DMS79 (cell line): ENCODE measurements around the gene HOATZ.

ENCODE experiments used
- DNase-seq: peaks from one replicate; lab custom pipeline; 2025; lab: John Stamatoyannopoulos, UW

Gene HOATZ

DNA sequence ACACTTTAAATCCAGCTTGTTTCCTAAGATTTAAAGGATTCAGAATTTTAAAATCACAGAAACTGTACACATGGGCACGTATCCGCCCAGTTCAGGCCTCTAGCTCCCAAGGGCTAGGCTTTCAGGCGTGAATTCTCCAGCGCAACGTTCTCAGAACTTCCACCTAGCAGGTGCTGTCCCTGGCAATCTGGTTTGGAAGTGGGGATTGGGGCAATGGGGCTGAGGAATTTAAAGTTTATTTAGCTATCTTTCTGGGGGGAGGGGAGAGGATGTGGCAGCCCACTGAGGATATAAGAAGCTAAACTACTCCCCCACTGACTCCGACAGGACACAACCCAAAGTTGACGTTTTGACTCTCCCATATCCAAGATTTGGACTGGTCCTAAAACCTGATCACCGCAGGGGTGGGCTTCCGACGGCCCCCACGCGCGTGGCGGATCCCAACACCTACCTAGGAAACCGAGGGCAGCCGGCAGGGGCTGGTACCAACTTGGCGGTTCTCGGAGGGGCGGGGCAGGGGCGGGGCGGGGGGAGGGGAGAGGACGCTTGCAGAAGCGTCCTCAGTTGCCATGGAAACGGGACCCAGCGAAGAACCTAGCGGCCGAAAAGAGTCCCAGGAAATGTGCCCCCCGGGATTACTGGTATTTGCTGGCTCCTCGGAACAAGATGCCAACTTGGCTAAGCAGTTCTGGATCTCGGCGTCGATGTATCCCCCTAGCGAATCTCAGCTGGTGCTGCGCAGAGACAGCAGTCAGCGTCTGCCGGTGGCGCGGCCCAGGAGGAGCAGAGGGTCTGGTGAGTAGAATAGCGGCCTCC, at the start of gene HOATZ:
Gene HOATZ, plus strand, starts transcription at position 563 of the 816 bp plus-strand sequence. Its CDS starts 7 bp downstream, at position 570.
- DNase-seq: no peak

- DNase-seq: no peak
These were observed 49.2 kb upstream of the HOATZ start for GRCh38 chr11:111465400-111465799.

GRCh38 chr11:111466615-111467014, 48.0 kb upstream of the HOATZ start:
- DNase-seq: no peak

- no peak for DNase-seq
These were observed 45.4 kb upstream of the HOATZ start for GRCh38 chr11:111469200-111469599.

- no peak for DNase-seq
These were observed 42.4 kb upstream of the HOATZ start for GRCh38 chr11:111472228-111472627.

GRCh38 chr11:111474432-111474831, 40.1 kb upstream of the HOATZ start:
- DNase-seq: no peak

GRCh38 chr11:111476366-111476765, 38.2 kb upstream of the HOATZ start:
- no peak for DNase-seq

DNA sequence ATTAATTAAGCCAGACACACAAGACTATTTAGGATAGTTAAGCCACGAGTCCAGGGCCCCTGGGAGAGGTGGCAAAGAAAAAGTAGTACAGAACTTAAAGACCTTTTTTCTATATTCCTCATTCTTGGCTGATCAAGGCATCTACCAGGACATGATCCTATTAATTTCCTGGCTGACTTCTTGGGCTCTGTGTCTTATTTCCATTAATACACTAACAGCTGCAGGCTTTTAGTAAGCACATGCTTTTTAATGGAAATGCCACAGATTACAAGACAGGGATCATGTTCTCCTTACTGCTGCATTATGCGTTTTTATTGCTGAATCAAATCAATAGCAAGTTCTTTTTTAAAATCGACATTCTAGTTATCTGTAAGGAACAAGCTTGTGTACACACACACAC, 37.6 kb upstream of the HOATZ start:
- no peak for DNase-seq

DNA sequence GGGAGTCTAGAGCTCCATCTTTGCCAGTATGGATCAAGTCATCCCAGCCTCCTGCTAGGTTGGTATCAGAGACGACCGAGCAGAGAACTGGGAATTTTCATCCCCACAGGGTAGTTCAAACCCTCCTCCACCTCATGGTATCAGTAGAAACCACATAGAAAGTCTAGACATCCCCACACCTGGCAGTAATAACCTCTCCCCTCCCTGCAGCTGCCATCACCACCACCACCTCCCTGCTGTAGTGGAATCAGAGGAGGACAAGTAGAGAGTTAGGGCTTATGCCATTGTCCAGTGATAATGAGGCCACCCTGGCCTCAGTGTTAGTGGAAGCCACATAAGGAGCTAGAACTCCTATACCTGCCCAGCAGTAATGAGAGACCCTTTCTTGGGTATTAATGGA, 36.7 kb upstream of the HOATZ start:
- no peak for DNase-seq

- DNase-seq: no peak
These were observed 34.9 kb upstream of the HOATZ start for GRCh38 chr11:111479666-111480065.

GRCh38 chr11:111483431-111483830, 31.1 kb upstream of the HOATZ start:
- DNase-seq: no peak

DNA sequence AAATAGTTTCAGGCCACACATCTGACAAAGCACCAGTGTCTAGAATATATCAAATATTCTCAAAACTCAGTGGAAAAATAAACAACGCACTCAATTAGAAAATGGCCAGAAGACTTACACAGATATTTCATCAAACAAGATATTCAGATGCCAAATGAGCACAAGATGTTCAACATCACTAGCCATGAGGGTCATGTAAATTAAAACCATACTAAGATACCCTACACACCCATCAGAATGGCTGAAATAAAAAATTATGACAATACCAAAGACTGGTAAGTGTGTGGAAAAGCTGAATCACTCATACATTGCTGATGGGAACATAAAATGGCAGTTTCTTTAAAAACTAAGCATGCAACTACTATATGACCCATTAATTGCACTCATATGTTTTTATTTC, 24.1 kb upstream of the HOATZ start:
- DNase-seq: no peak

- DNase-seq: no peak
These were observed 20.5 kb upstream of the HOATZ start for GRCh38 chr11:111494040-111494439.

DNA sequence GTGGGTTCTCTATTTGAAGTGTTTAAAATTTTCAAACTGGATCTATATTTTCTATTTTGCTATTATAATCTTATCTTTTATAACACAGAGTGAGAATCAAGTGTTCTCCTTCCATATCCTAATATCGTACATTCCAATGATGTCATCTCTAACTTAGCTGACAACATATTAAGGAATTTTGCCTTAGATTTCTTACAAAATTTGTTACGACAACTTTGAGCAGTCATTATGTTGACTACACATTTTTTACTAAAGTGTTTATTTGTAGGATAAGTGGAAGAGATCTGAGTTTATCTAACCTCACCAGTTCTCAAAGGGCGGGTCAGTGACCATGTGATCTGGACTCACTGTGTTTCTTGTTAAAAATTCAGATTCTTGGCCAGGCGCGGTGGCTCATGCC, 15.1 kb upstream of the HOATZ start:
- DNase-seq: no peak

DNA sequence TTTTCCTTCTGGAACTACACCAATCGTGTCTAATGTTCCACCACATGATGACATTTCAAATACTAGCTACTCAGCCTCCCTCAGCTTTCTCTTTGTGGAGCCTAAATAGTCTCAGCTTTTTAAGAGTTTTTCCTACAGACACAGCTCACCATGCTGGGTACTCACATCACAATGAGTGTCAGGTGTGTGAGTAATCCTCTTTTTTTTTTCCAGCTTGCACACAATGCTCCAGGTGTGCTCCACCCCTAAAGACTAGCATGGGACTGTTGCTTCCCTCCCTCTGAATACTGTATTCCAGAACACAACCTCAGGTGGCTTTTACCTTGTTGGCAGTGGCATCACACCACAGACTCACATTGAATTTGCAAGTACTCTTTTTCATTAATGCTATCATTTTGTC, 14.1 kb upstream of the HOATZ start:
- DNase-seq: no peak

GRCh38 chr11:111502611-111503010, 12.0 kb upstream of the HOATZ start:
- no peak for DNase-seq

GRCh38 chr11:111510311-111510710, 4.3 kb upstream of the HOATZ start:
- DNase-seq: peak; percentile 79

GRCh38 chr11:111512296-111513239, 2.0 kb upstream of the HOATZ start, which contains the start of gene BTG4:
Gene BTG4 (minus strand): TSS chr11:111512386. CDS start chr11:111498776, 13,610 bp downstream.
- no peak for DNase-seq

DNA sequence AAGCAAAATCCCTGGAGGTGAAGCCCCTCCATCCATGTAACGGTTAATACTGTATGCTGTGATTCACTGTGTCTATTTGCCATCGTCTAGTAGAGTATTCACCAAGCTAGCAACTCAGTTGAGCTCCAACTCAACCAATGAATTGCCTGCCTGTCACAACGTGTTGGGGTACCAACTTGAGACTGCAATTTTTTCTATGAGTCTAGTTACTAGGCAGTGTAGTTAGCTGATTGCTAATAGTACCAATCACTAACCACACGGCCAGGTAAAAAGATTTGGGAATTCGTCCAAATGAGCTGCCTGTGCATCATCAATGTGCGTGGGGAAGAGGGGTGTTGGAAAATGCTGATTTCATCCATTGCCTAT, 1.4 kb upstream of the HOATZ start:
- no peak for DNase-seq

- no peak for DNase-seq
These were observed 1.0 kb downstream of the HOATZ start for GRCh38 chr11:111515591-111515990.

DNA sequence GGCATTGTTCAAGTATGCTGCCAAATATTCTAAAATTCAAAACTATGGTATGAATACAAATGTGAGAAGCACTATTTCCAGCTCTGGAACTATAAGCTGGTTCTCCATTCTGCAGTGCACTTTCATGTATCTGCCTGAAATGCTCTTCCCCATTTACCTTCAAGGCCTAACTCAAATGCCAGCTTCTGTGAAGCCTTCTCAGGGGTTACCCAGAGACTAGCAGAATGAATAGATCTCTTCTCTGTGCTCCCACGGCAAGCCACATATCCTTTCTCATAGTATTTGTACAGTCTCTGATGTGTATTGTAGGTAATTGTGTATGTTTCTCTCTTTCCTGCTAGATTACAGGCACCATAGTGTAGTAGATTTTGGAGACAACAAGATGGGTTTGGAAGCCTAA, 4.1 kb downstream of the HOATZ start:
- no peak for DNase-seq

- DNase-seq: no peak
These were observed 6.0 kb downstream of the HOATZ start for GRCh38 chr11:111520560-111520959.

DNA sequence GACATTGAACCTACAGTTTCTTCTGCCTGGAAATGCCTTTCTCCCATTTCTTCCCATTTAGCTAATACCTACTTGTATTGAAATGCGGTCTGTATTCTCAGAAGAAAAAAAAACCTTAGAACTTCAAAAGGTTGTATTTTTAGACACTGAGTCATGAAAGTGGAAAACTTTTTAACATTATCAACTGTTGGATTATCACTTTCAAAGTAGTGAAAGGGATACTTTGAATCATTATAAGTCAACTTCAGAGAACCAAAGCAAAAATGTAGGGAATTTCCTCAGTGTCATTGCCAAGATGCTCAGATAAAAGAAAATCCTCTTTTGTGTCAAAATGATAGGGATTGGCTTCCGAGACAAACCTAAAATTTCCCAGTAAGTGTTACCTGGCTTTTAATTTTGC, 6.6 kb downstream of the HOATZ start:
- no peak for DNase-seq
